ENCODE data around the gene CDIPT.
A peak's percentile ranks its signal among the peaks of the same experiment; 100 is the strongest.
"Not testable (repeated sequence)": the region's sequence is repeated elsewhere in the genome, so short reads cannot be mapped to it uniquely, and the experiment has no call there.

Gene CDIPT

GRCh38 chr16:29862884-29863668 lies at the start of gene CDIPT:
CDIPT (minus strand) TSS chr16:29863226; CDS start chr16:29862857, 369 bp downstream.
- H3K36me3 Mint-ChIP-seq (ENCODE audit: low read depth): peaks cover 23% of the 10 kb centered on the region
- peak; percentile 36 to 48 (median 42) for TF ChIP-seq CTCF (IDR thresholded peaks at IDR 0.05; ENCODE audit: unreplicated experiment in 3 of 3)
- H3K27me3 Mint-ChIP-seq (ENCODE audit: low read depth): peaks cover under 1% of the 10 kb centered on the region
- H3K27ac Mint-ChIP-seq: peak within 1 kb of the TSS; percentile 100
- H3K9me3 Mint-ChIP-seq: no peaks in the 10 kb centered on the region
- H3K4me3 Mint-ChIP-seq: peak within 1 kb of the TSS; percentile 99 to 100 (median 99)
- H3K4me1 Mint-ChIP-seq: no peaks in the 10 kb centered on the region

GRCh38 chr16:29912087-29912486 lies 49.1 kb upstream of the CDIPT start:
- H3K27me3 Mint-ChIP-seq (ENCODE audit: low read depth): no peaks in the 10 kb centered on the region
- H3K36me3 Mint-ChIP-seq (ENCODE audit: low read depth): peaks cover 41% of the 10 kb centered on the region
- no peak overlapping the region for H3K4me3 Mint-ChIP-seq
- H3K4me1 Mint-ChIP-seq: no peaks in the 10 kb centered on the region
- H3K9me3 Mint-ChIP-seq: no peaks in the 10 kb centered on the region
- no peak overlapping the region for H3K27ac Mint-ChIP-seq
- no peak for TF ChIP-seq CTCF (IDR thresholded peaks at IDR 0.05; ENCODE audit: unreplicated experiment in 3 of 3)

- Mint-ChIP-seq H3K36me3 (ENCODE audit: low read depth) (peaks cover 36% of the 10 kb centered on the region), H3K4me3 (no peak overlapping the region), H3K9me3 (no peaks in the 10 kb centered on the region), H3K4me1 (no peaks in the 10 kb centered on the region), H3K27me3 (ENCODE audit: low read depth) (no peaks in the 10 kb centered on the region), H3K27ac (no peak overlapping the region)
- no peak for TF ChIP-seq CTCF (IDR thresholded peaks at IDR 0.05; ENCODE audit: unreplicated experiment in 3 of 3)
These were observed 48.6 kb upstream of the CDIPT start for GRCh38 chr16:29911676-29912010.

GRCh38 chr16:29910819-29911675 lies 48.0 kb upstream of the CDIPT start:
- H3K4me1 Mint-ChIP-seq: no peaks in the 10 kb centered on the region
- no peaks in the 10 kb centered on the region for H3K27me3 Mint-ChIP-seq (ENCODE audit: low read depth)
- no peaks in the 10 kb centered on the region for H3K9me3 Mint-ChIP-seq
- TF ChIP-seq CTCF (IDR thresholded peaks at IDR 0.05; ENCODE audit: unreplicated experiment in 3 of 3): no peak
- H3K4me3 Mint-ChIP-seq: no peak overlapping the region
- no peak overlapping the region for H3K27ac Mint-ChIP-seq
- H3K36me3 Mint-ChIP-seq (ENCODE audit: low read depth): peaks cover 30% of the 10 kb centered on the region

GRCh38 chr16:29909851-29910250 lies 46.8 kb upstream of the CDIPT start:
- not testable (repeated sequence) for H3K27ac Mint-ChIP-seq; H3K9me3 Mint-ChIP-seq; H3K4me1 Mint-ChIP-seq; H3K27me3 Mint-ChIP-seq (ENCODE audit: low read depth); H3K4me3 Mint-ChIP-seq
- peaks cover 20% of the 10 kb centered on the region for H3K36me3 Mint-ChIP-seq (ENCODE audit: low read depth)

GRCh38 chr16:29909391-29909790 lies 46.4 kb upstream of the CDIPT start:
- Mint-ChIP-seq H3K27me3 (ENCODE audit: low read depth) (no peaks in the 10 kb centered on the region), H3K4me1 (no peaks in the 10 kb centered on the region), H3K4me3 (no peak overlapping the region), H3K9me3 (no peaks in the 10 kb centered on the region), H3K36me3 (ENCODE audit: low read depth) (peaks cover 16% of the 10 kb centered on the region), H3K27ac (no peak overlapping the region)
- no peak for TF ChIP-seq CTCF (IDR thresholded peaks at IDR 0.05; ENCODE audit: unreplicated experiment in 3 of 3)
